GM12878 (cell line): Measurements from ENCODE around the gene LSM14B. TPM values are rescaled to one million over a fixed set of nuclear protein-coding genes. Genes with fewer than 3 reads are reported as not detected.

ENCODE experiments used
- ATAC-seq: fragments of 200-7000 bp; cut with Tn5 transposase; 3 replicates; pipeline ENCODE4 v1.9.1; 2020; ENCODE audit warnings: mild to moderate bottlenecking, moderate library complexity
- BruUV-seq: library from RNA; stranded (reverse); fragments of 400-500 nt; replicated peaks from 2 replicates; lab custom pipeline; 2021; lab: Mats Ljungman, UMichigan
- CTCF ChIA-PET: fragments of 300-600 bp; sonication (Branson Sonifier 250); formaldehyde crosslinking; extraction: SDS; loops from one replicate; lab custom pipeline; 2021; ENCODE audit warnings: inconsistent platforms; lab: Yijun Ruan, JAX
- POLR2A ChIA-PET: fragments of 350-600 bp; formaldehyde crosslinking; extraction: SDS; loops from one replicate; lab custom pipeline; 2021; ENCODE audit warnings: inconsistent platforms; lab: Charles Lee
- RAD21 ChIA-PET: fragments of 300-600 bp; sonication (Branson Sonifier 250); formaldehyde crosslinking; loops from one replicate; lab custom pipeline; 2023; ENCODE audit warnings: antibody characterized with exemption; ENCODE audit not compliant: unreplicated experiment; lab: Charles Lee
- SMC1A ChIA-PET: fragments of 300-600 bp; sonication (Branson Sonifier 250); formaldehyde crosslinking; loops from one replicate; lab custom pipeline; 2023; ENCODE audit not compliant: unreplicated experiment, uncharacterized antibody; lab: Charles Lee
- DNase-seq: peaks from one replicate; pipeline ENCODE4 v3.0.0-alpha.2; 2011; ENCODE audit warnings: low read depth, low spot score
- FAIRE-seq: peaks from 3 replicates; lab custom pipeline; 2011; peaks lifted over from hg19 to GRCh38; lab: Jason Lieb, UNC
- H2AFZ ChIP-seq: 2 replicates; pipeline ENCODE4 v1.6.0; 2011; ENCODE audit warnings: low read depth, low read length, control low read depth; ENCODE audit not compliant: control insufficient read depth
- H3K27ac ChIP-seq: 2 replicates; pipeline ENCODE4 v1.5.1; 2011; ENCODE audit warnings: control low read depth; ENCODE audit not compliant: control insufficient read depth, insufficient read depth
- H3K27me3 ChIP-seq, 2 experiments: replicated peaks in 1 of 2; 2 replicates each; pipeline versions ENCODE4 v1.6.0 to v1.6.1; 2011; ENCODE audit warnings: low read length in 1 of 2; ENCODE audit not compliant: control insufficient read depth in 2 of 2, insufficient read depth in 2 of 2
- H3K36me3 ChIP-seq, 2 experiments: 2 replicates each; pipeline ENCODE4 v1.5.1; 2011; ENCODE audit warnings: low read length in 1 of 2; ENCODE audit not compliant: control insufficient read depth in 2 of 2, insufficient read depth in 2 of 2
- H3K4me1 ChIP-seq: 2 replicates; pipeline ENCODE4 v1.6.1; 2011; ENCODE audit warnings: mild to moderate bottlenecking, low read length, moderate library complexity, mixed read lengths; ENCODE audit not compliant: control insufficient read depth, insufficient read depth
- H3K4me2 ChIP-seq: 2 replicates; pipeline ENCODE4 v1.6.0; 2011; ENCODE audit warnings: control low read depth; ENCODE audit not compliant: control insufficient read depth, insufficient read depth
- H3K4me3 ChIP-seq: fragments of 200-600 bp; sonication (generic); 2 replicates; pipeline ENCODE4 v1.5.1; 2016
- H3K79me2 ChIP-seq: 2 replicates; pipeline ENCODE4 v1.6.0; 2011; ENCODE audit warnings: low read length; ENCODE audit not compliant: control insufficient read depth, insufficient read depth
- H3K9ac ChIP-seq: 2 replicates; pipeline ENCODE4 v1.8.0; 2011; ENCODE audit warnings: low read length, control low read depth, mixed read lengths; ENCODE audit not compliant: control insufficient read depth, insufficient read depth
- H3K9me3 ChIP-seq: replicated peaks from 3 replicates; pipeline ENCODE4 v1.5.1; 2011; ENCODE audit warnings: mild to moderate bottlenecking, low read length; ENCODE audit not compliant: control insufficient read depth, insufficient read depth
- H4K20me1 ChIP-seq: 2 replicates; pipeline ENCODE4 v1.6.0; 2011; ENCODE audit not compliant: control insufficient read depth, insufficient read depth
- ATF2 ChIP-seq: IDR thresholded peaks from 2 replicates; pipeline ENCODE4 v1.6.1; 2012; ENCODE audit warnings: low read length, inconsistent platforms
- BHLHE40 ChIP-seq, 2 experiments: fragments of 450-650 bp in 1 of 2; IDR thresholded peaks; 2 replicates each; pipeline ENCODE4 v1.6.1; 2011 to 2017; ENCODE audit warnings: low read depth in 2 of 2, borderline replicate concordance in 1 of 2, improper control_type of control experiment in 1 of 2, low read length in 1 of 2, mild to moderate bottlenecking in 1 of 2
- HCFC1 ChIP-seq: fragments of 150-350 bp; IDR thresholded peaks from 2 replicates; pipeline ENCODE4 v1.6.1; 2014; ENCODE audit warnings: low read length
- HDAC6 ChIP-seq: fragments of 200-600 bp; sonication (generic); IDR thresholded peaks from one replicate; pipeline ENCODE4 v1.8.0; 2017; ENCODE audit warnings: antibody characterized with exemption; ENCODE audit not compliant: unreplicated experiment
- IKZF1 ChIP-seq: fragments of 450-650 bp; conservative IDR thresholded peaks from 2 replicates; pipeline ENCODE4 v1.6.1; 2017; ENCODE audit warnings: antibody characterized with exemption, mild to moderate bottlenecking
- JUND ChIP-seq: IDR thresholded peaks from 2 replicates; pipeline ENCODE4 v1.6.1; 2012; ENCODE audit warnings: low read depth, mild to moderate bottlenecking, low read length, improper control_type of control experiment, moderate library complexity
- NFYA ChIP-seq: IDR thresholded peaks from 2 replicates; pipeline ENCODE4 v1.6.1; 2011; ENCODE audit warnings: low read depth, mild to moderate bottlenecking, low read length, improper control_type of control experiment, borderline replicate concordance
- POU2F2 ChIP-seq: IDR thresholded peaks from 3 replicates; pipeline ENCODE4 v1.6.1; 2011; ENCODE audit warnings: low read depth, mild to moderate bottlenecking, low read length, borderline replicate concordance
- RELA ChIP-seq: fragments of 450-650 bp; IDR thresholded peaks from 2 replicates; pipeline ENCODE4 v1.8.0; 2014; ENCODE audit warnings: borderline replicate concordance; ENCODE audit not compliant: partially characterized antibody
- STAT3 ChIP-seq: IDR thresholded peaks from 2 replicates; pipeline ENCODE4 v1.6.1; 2011; ENCODE audit warnings: low read depth, low read length, improper control_type of control experiment
- TCF12 ChIP-seq: IDR thresholded peaks from 2 replicates; pipeline ENCODE4 v1.6.1; 2011; ENCODE audit warnings: low read depth, mild to moderate bottlenecking, low read length
- YBX1 ChIP-seq: fragments of 450-650 bp; IDR thresholded peaks from 2 replicates; pipeline ENCODE4 v1.6.1; 2016; ENCODE audit warnings: antibody characterized with exemption
- ZBTB11 ChIP-seq: fragments of 450-650 bp; formaldehyde crosslinking; IDR thresholded peaks from 2 replicates; pipeline ENCODE4 v1.5.0; 2022; ENCODE audit warnings: mild to moderate bottlenecking, missing genetic modification characterization
- ZNF384 ChIP-seq: IDR thresholded peaks from 2 replicates; pipeline ENCODE4 v1.6.1; 2012; ENCODE audit warnings: low read depth, mild to moderate bottlenecking, low read length, improper control_type of control experiment, borderline replicate concordance
- WGBS: methylation state at CpG from one replicate; pipeline ENCODE4 v1.1.6; 2016; ENCODE audit warnings: low lambda C conversion rate; ENCODE audit not compliant: insufficient replicate concordance, insufficient coverage; ENCODE audit errors: missing lambda C conversion rate; 5-methylcytosine and 5-hydroxymethylcytosine counted together
- in situ Hi-C: fragments of 300-500 bp; cut with MboI; formaldehyde crosslinking; loops from 9 replicates; pipeline ENCODE4 v1.14.3; 2018; ENCODE audit warnings: mixed read lengths
- intact Hi-C: fragments of 100-400 bp; cut with micrococcal nuclease; formaldehyde crosslinking; loops from one replicate; pipeline ENCODE4 v1.14.2; 2022; ENCODE audit not compliant: unreplicated experiment
- polyA plus RNA-seq, 11 experiments: library from polyadenylated mRNA; depleted of rRNA in 4 of 11; unstranded in 6 of 11; stranded (reverse) in 5 of 11; fragments of >200 nt; fragmentation: Nextera tagmentation in 4 of 11; fragmentation: Illumina TruSeq in 1 of 11; extraction: Ambion mirVana in 4 of 11; extraction: Trizol in 1 of 11; gene quantifications; 1 replicate in 1 of 11; 2 replicates in 10 of 11; pipeline versions ENCODE4 v1.2.1 to v1.2.3, GENCODE V29; 2011 to 2016; ENCODE audit warnings: inconsistent platforms in 2 of 11, missing spikeins in 2 of 11, low read depth in 1 of 11
- total RNA-seq, 4 experiments: library from RNA; depleted of rRNA in 3 of 4; stranded (reverse); fragments of >200 nt in 3 of 4; fragmentation: Illumina TruSeq in 1 of 4; extraction: Trizol in 1 of 4; gene quantifications; 2 replicates each; pipeline versions ENCODE4 v1.2.1 to v1.2.3, GENCODE V29; 2013 to 2021
- TF ChIP-seq, protein P1 (sequence below): fragments of 450-650 bp; IDR thresholded peaks from 2 replicates; pipeline ENCODE4 v1.6.1; 2017; ENCODE audit warnings: mild to moderate bottlenecking, moderate library complexity

Gene LSM14B
- total and polyA plus RNA-seq, 10 of the 15 experiments (the other 5 are each of a cell fraction or from before 2014, with no cell fraction given), result 0.56 to 34.3 (median 15.6) TPM

GRCh38 chr20:62159052-62159451, 36.8 kb downstream of the LSM14B start (continued):
- TF ChIP-seq ZBTB11 (CRISPR knock-in tag) (no peak), RELA (no peak), POU2F2 (no peak)

- Histone ChIP-seq H3K9me3 (no peaks in the 10 kb centered on the region), H3K4me3 (no peak overlapping the region), H3K27ac (no peak overlapping the region), H4K20me1 (no peaks in the 10 kb centered on the region), H3K27me3 (no peaks in the 10 kb centered on the region), H3K4me2 (no peak overlapping the region; the same call in 1 of the 2 replicates), H3K4me1 (peaks cover 9% of the 10 kb centered on the region), H2AFZ (no peak overlapping the region), H3K36me3 (peaks cover 12 to 34% of the 10 kb centered on the region in 2 experiments; a peak in 3 of 4 replicates), H3K79me2 (peaks cover 3% of the 10 kb centered on the region; the same call in 1 of the 2 replicates), H3K9ac (no peak overlapping the region)
- ChIA-PET RAD21 (no interaction called here), POLR2A (no interaction called here), SMC1A (no interaction called here), CTCF (interaction anchor here (0.6 kb wide), 1 partner anchor 148 kb away, joined by 3 read pairs; no protein-coding TSS in a partner anchor)
- no TSS peak for BruUV-seq
- ATAC-seq (peak; percentile 39), FAIRE-seq (peak; percentile 56), DNase-seq (peak; percentile 50)
- intact Hi-C loops (no loop called here), in situ Hi-C loops (no loop called here)
- WGBS, result 25% methylated on average over 14 of the region's 14 CpGs
- TF ChIP-seq BHLHE40 (IDR thresholded peaks at IDR 0.05; ENCODE audit: borderline replicate concordance in 1 of 2, low read depth in 2 of 2, low read length in 1 of 2), result no peak
- TF ChIP-seq JUND, result no peak
- TF ChIP-seq HDAC6, result no peak
- TF ChIP-seq ZNF384, result no peak
- TF ChIP-seq TCF12, result no peak
- TF ChIP-seq YBX1, result no peak
- no peak for TF ChIP-seq NFYA
- no peak for TF ChIP-seq STAT3
- no peak; the same call in 1 of the 2 replicates for TF ChIP-seq IKZF1
- TF ChIP-seq, protein P1, sequence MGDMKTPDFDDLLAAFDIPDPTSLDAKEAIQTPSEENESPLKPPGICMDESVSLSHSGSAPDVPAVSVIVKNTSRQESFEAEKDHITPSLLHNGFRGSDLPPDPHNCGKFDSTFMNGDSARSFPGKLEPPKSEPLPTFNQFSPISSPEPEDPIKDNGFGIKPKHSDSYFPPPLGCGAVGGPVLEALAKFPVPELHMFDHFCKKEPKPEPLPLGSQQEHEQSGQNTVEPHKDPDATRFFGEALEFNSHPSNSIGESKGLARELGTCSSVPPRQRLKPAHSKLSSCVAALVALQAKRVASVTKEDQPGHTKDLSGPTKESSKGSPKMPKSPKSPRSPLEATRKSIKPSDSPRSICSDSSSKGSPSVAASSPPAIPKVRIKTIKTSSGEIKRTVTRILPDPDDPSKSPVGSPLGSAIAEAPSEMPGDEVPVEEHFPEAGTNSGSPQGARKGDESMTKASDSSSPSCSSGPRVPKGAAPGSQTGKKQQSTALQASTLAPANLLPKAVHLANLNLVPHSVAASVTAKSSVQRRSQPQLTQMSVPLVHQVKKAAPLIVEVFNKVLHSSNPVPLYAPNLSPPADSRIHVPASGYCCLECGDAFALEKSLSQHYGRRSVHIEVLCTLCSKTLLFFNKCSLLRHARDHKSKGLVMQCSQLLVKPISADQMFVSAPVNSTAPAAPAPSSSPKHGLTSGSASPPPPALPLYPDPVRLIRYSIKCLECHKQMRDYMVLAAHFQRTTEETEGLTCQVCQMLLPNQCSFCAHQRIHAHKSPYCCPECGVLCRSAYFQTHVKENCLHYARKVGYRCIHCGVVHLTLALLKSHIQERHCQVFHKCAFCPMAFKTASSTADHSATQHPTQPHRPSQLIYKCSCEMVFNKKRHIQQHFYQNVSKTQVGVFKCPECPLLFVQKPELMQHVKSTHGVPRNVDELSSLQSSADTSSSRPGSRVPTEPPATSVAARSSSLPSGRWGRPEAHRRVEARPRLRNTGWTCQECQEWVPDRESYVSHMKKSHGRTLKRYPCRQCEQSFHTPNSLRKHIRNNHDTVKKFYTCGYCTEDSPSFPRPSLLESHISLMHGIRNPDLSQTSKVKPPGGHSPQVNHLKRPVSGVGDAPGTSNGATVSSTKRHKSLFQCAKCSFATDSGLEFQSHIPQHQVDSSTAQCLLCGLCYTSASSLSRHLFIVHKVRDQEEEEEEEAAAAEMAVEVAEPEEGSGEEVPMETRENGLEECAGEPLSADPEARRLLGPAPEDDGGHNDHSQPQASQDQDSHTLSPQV, result no peak
- TF ChIP-seq HCFC1, result no peak
- peak; percentile 52; the same call in 1 of the 2 replicates for TF ChIP-seq ATF2
These were observed 37.6 kb downstream of the LSM14B start for GRCh38 chr20:62159839-62160238.
